ENCODE measurements around the gene RAD23B. TPM values are rescaled to one million over a fixed set of nuclear protein-coding genes. Genes with fewer than 3 reads are reported as not detected.

The RAD23B gene
- total RNA-seq, 1 experiment from 2014 or later = 251 TPM

- Histone ChIP-seq H3K4me2 (ENCODE audit: low read length) (peak overlapping the region; percentile 75), H4K20me1 (ENCODE audit: insufficient read depth) (peaks cover 61% of the 10 kb centered on the region; the same call in 1 of the 2 replicates), H3K9me3 (ENCODE audit: control insufficient read depth in 1 of 2, insufficient read depth in 1 of 2, low read depth in 1 of 2, low read length in 2 of 2) (no peaks in the 10 kb centered on the region), H3K4me1 (ENCODE audit: control insufficient read depth in 1 of 2, insufficient read depth in 2 of 2, low read length in 2 of 2) (peaks cover 54 to 76% of the 10 kb centered on the region in 2 experiments), H3K27me3 (ENCODE audit: insufficient read depth, low read length) (no peaks in the 10 kb centered on the region), H3K9me2 (ENCODE audit: insufficient read depth) (no peaks in the 10 kb centered on the region), H3K27ac (ENCODE audit: low read depth, low read length) (no peak overlapping the region), H3K79me2 (ENCODE audit: insufficient read depth, low read length) (peaks cover 87% of the 10 kb centered on the region), H2AFZ (ENCODE audit: low read depth, low read length, poor library complexity, severe bottlenecking) (no peak overlapping the region), H3K9ac (ENCODE audit: low read length) (peak overlapping the region; percentile 98; the same call in 1 of the 2 replicates), H3K36me3 (ENCODE audit: control insufficient read depth in 1 of 2, insufficient read depth in 2 of 2, low read length in 2 of 2) (0 out of 4 replicates have a peak, but pooled peaks cover 0 to 6% of the 10 kb centered on the region in 2 experiments), H3K4me3 (replicated peaks in 1 of 2; ENCODE audit: low read depth in 1 of 2, low read length in 2 of 2) (peak overlapping the region in 1 of 2 experiments; percentile 83; a peak in 1 of 4 replicates)
- TF ChIP-seq CEBPB (IDR thresholded peaks at IDR 0.05; ENCODE audit: low read depth) = no peak
- no peak for TF ChIP-seq POLR2A (IDR thresholded peaks at IDR 0.05; ENCODE audit: borderline replicate concordance, extremely low read depth, insufficient read depth, insufficient read length)
- no peak for TF ChIP-seq SP1 (IDR thresholded peaks at IDR 0.05; ENCODE audit: low read depth)
- no peak for TF ChIP-seq JUND (IDR thresholded peaks at IDR 0.05)
- no peak for TF ChIP-seq EZH2phosphoT487 (IDR thresholded peaks at IDR 0.05; ENCODE audit: borderline replicate concordance)
- TF ChIP-seq YY1 (IDR thresholded peaks at IDR 0.05; ENCODE audit: extremely low read depth, insufficient replicate concordance, low read depth, low read length) = no peak
- TF ChIP-seq REST (IDR thresholded peaks at IDR 0.05; ENCODE audit: low read depth) = no peak
- no peak for TF ChIP-seq FOSL1 (IDR thresholded peaks at IDR 0.05; ENCODE audit: low read depth)
- TF ChIP-seq ZFX (IDR thresholded peaks at IDR 0.05) = no peak
- TF ChIP-seq EGR1 (IDR thresholded peaks at IDR 0.05; ENCODE audit: low read depth) = no peak
- TF ChIP-seq ZNF274 (IDR thresholded peaks at IDR 0.05; ENCODE audit: low read depth, low read length) = no peak
- no peak for TF ChIP-seq MAX (IDR thresholded peaks at IDR 0.05)
- no peak for TF ChIP-seq CBX3 (IDR thresholded peaks at IDR 0.05; ENCODE audit: low read depth)
- TF ChIP-seq POLR2AphosphoS5 (IDR thresholded peaks at IDR 0.05; ENCODE audit: low read depth, low read length) = no peak
- TF ChIP-seq SIN3A (IDR thresholded peaks at IDR 0.05; ENCODE audit: low read depth) = no peak
- TF ChIP-seq ZBTB33 (IDR thresholded peaks at IDR 0.05; ENCODE audit: extremely low read depth, insufficient replicate concordance, low read length) = no peak
- no peak for TF ChIP-seq CTCF (IDR thresholded peaks at IDR 0.05 in 2 of 3, conservative IDR thresholded peaks at IDR 0.05 in 1 of 3; ENCODE audit: borderline replicate concordance in 1 of 3, insufficient read depth in 1 of 3, low read depth in 2 of 3, low read length in 2 of 3)
- TF ChIP-seq ATF3 (IDR thresholded peaks at IDR 0.05) = no peak
- no peak for TF ChIP-seq RAD21 (IDR thresholded peaks at IDR 0.05; ENCODE audit: low read depth)
- DNase-seq (ENCODE audit: low read depth, low spot score) = no peak
- ATAC-seq = no peak
- no TSS peak for BruUV-seq (replicated peaks)
- ChIA-PET POLR2A (no interaction called here), CTCF (no interaction called here), RAD21 (ENCODE audit: low non-redundant PET in 1 of 2, low total read pairs in 2 of 2, uncharacterized antibody in 2 of 2, unreplicated experiment in 2 of 2) (no interaction called here)
- intact Hi-C loops (cut with micrococcal nuclease) = loop anchor here (5.0 kb wide), 1 partner anchor 36 kb away; no protein-coding TSS in a partner anchor
These were observed 3.0 kb downstream of the RAD23B start for GRCh38 chr9:107286057-107286456.
